Measurements from ENCODE around the gene ZNF787. TPM values are rescaled to one million over a fixed set of nuclear protein-coding genes. Genes with fewer than 3 reads are reported as not detected.

ZNF787 gene
- total RNA-seq, 1 donor, result 27.5 TPM

GRCh38 chr19:56123266-56123891, 2.3 kb upstream of the ZNF787 start:
- Histone ChIP-seq H3K4me2 (ENCODE audit: insufficient read depth, low read length) (no peak overlapping the region), H2AFZ (ENCODE audit: low read length) (peak overlapping the region; percentile 72), H3K36me3 (ENCODE audit: insufficient read depth, low read length) (peaks cover 3% of the 10 kb centered on the region), H3K4me3 (ENCODE audit: insufficient read depth, low read length) (no peak overlapping the region), H3K79me2 (ENCODE audit: insufficient read depth, low read length) (peaks cover 21% of the 10 kb centered on the region), H3K27ac (ENCODE audit: low read depth, low read length) (no peak overlapping the region), H3K9me3 (ENCODE audit: low read depth, low read length) (no peaks in the 10 kb centered on the region), H3K4me1 (ENCODE audit: insufficient read depth, low read length) (peaks cover 17% of the 10 kb centered on the region), H3K27me3 (ENCODE audit: insufficient read depth, low read length) (no peaks in the 10 kb centered on the region), H4K20me1 (ENCODE audit: insufficient read depth, low read length) (peaks cover 18% of the 10 kb centered on the region)
- no peak for TF ChIP-seq CTCF (IDR thresholded peaks at IDR 0.05; ENCODE audit: extremely low read depth, low read depth, low read length)
- DNase-seq (ENCODE audit: insufficient read length, low spot score, missing footprints), result no peak

DNA sequence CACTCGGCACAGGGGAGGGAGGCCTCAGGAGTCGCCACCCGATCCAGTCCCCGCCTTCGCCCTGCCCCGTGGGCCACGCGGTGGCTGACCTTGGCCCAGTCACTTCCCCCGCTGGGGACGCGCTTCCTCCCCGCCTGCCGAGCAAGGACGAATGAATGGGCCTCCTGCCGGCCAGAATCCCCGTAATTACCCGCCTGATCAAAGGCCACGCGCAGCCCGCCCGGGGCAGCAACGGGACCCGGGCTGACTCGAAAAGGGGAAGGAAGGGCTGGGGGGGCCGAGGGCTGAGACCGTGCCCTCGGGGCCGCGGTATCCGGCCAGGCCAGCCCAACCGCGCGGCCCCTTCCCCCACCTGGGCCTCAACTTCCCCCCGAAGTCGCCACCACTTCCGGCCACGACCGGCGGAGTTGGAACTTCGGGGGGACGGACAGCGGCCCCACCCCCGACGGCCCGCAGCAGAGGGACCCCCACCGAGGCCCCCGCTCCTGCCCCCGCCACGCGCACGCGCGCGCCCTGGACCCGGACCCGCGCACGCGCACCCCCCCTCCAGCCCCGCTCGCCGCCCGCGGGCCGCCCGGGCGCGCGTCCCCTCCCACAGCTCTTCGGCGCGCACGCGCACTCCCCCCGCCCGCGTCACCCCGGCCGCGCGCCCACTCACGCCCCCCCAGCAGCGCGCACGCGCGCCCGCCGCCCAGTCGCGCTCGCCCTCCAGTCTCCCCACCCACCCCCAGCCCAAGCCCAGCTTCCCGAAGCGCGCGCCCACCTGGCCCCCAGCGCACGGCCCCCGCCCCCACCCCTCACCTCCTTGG, 520 bp downstream of the ZNF787 start:
- Histone ChIP-seq H2AFZ (ENCODE audit: low read length) (no peak overlapping the region), H3K4me3 (ENCODE audit: insufficient read depth, low read length) (peak overlapping the region; percentile 87), H3K36me3 (ENCODE audit: insufficient read depth, low read length) (peaks cover 6% of the 10 kb centered on the region), H4K20me1 (ENCODE audit: insufficient read depth, low read length) (peaks cover 40% of the 10 kb centered on the region), H3K4me2 (ENCODE audit: insufficient read depth, low read length) (peak overlapping the region; percentile 74), H3K27ac (ENCODE audit: low read depth, low read length) (peak overlapping the region; percentile 80), H3K4me1 (ENCODE audit: insufficient read depth, low read length) (peaks cover 17% of the 10 kb centered on the region), H3K27me3 (ENCODE audit: insufficient read depth, low read length) (no peaks in the 10 kb centered on the region), H3K79me2 (ENCODE audit: insufficient read depth, low read length) (peaks cover 48% of the 10 kb centered on the region), H3K9me3 (ENCODE audit: low read depth, low read length) (no peaks in the 10 kb centered on the region)
- peak; percentile 99 for DNase-seq (ENCODE audit: insufficient read length, low spot score, missing footprints)
- no peak for TF ChIP-seq CTCF (IDR thresholded peaks at IDR 0.05; ENCODE audit: extremely low read depth, low read depth, low read length)

DNA sequence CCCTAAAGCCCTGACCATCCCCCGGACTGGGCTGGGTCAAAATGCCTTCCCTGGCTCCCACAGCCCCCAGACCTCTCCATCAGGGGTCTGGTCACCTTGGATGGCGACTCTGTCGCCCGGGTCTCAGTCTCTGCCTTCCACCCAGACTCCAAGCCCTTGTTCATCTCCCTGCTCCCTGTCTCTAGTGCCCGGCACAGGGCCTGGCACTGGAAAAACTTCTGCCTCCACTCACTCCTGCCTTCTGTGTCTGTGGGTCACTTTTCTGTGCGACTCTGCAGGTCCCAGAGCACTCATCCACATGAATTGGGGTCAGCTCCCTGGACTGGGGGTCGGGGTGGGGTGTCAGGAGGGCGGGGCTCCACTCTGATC, 1.1 kb downstream of the ZNF787 start:
- Histone ChIP-seq H3K79me2 (ENCODE audit: insufficient read depth, low read length) (peaks cover 53% of the 10 kb centered on the region), H2AFZ (ENCODE audit: low read length) (no peak overlapping the region), H3K4me2 (ENCODE audit: insufficient read depth, low read length) (peak overlapping the region; percentile 74), H3K27ac (ENCODE audit: low read depth, low read length) (peak overlapping the region; percentile 80), H3K27me3 (ENCODE audit: insufficient read depth, low read length) (no peaks in the 10 kb centered on the region), H3K4me3 (ENCODE audit: insufficient read depth, low read length) (peak overlapping the region; percentile 87), H4K20me1 (ENCODE audit: insufficient read depth, low read length) (peaks cover 43% of the 10 kb centered on the region), H3K4me1 (ENCODE audit: insufficient read depth, low read length) (peaks cover 17% of the 10 kb centered on the region), H3K36me3 (ENCODE audit: insufficient read depth, low read length) (peaks cover 7% of the 10 kb centered on the region), H3K9me3 (ENCODE audit: low read depth, low read length) (no peaks in the 10 kb centered on the region)
- no peak for TF ChIP-seq CTCF (IDR thresholded peaks at IDR 0.05; ENCODE audit: extremely low read depth, low read depth, low read length)
- DNase-seq (ENCODE audit: insufficient read length, low spot score, missing footprints), result no peak

DNA sequence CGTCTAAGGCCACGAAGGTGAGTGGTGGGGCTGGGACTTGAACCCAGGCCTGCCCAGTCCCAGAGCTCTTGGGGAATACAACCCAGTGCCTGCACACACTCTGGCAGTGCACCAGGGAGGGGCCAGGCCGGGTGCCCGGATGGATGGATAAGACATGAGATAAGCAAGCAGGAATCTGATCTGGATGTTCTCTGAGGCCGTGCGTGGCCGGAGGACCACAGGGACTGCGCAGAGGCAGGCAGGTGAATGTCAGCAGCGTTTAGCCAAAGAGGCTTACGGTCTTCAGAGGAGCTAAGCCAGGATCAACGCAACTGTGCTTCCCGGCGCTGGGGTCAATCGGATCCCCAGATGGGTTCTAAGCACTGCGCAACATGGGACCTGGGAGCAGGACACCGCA, 1.5 kb downstream of the ZNF787 start:
- H3K27ac ChIP-seq (ENCODE audit: low read depth, low read length), result peak overlapping the region; percentile 80
- H4K20me1 ChIP-seq (ENCODE audit: insufficient read depth, low read length), result peaks cover 47% of the 10 kb centered on the region
- peak overlapping the region; percentile 74 for H3K4me2 ChIP-seq (ENCODE audit: insufficient read depth, low read length)
- H2AFZ ChIP-seq (ENCODE audit: low read length), result no peak overlapping the region
- H3K9me3 ChIP-seq (ENCODE audit: low read depth, low read length), result no peaks in the 10 kb centered on the region
- H3K79me2 ChIP-seq (ENCODE audit: insufficient read depth, low read length), result peaks cover 57% of the 10 kb centered on the region
- no peak for TF ChIP-seq CTCF (IDR thresholded peaks at IDR 0.05; ENCODE audit: extremely low read depth, low read depth, low read length)
- peak; percentile 87 for DNase-seq (ENCODE audit: insufficient read length, low spot score, missing footprints)
- no peaks in the 10 kb centered on the region for H3K27me3 ChIP-seq (ENCODE audit: insufficient read depth, low read length)
- peaks cover 17% of the 10 kb centered on the region for H3K4me1 ChIP-seq (ENCODE audit: insufficient read depth, low read length)
- peaks cover 7% of the 10 kb centered on the region for H3K36me3 ChIP-seq (ENCODE audit: insufficient read depth, low read length)
- peak overlapping the region; percentile 87 for H3K4me3 ChIP-seq (ENCODE audit: insufficient read depth, low read length)

All from osteoblast (primary cell).